Ectodermal cell (in vitro differentiated cells): ENCODE measurements around the gene PSMD9.
"Not testable (repeated sequence)": the region's sequence is repeated elsewhere in the genome, so short reads cannot be mapped to it uniquely, and the experiment has no call there.

Experiments
- H3K27ac ChIP-seq: 2 replicates; pipeline ENCODE4 v1.7.0; 2013; ENCODE audit warnings: mild to moderate bottlenecking, low read depth, low read length; ENCODE audit not compliant: insufficient read depth, poor library complexity, severe bottlenecking
- H3K27me3 ChIP-seq: 2 replicates; pipeline ENCODE4 v1.7.0; 2013; ENCODE audit warnings: mild to moderate bottlenecking, low read length; ENCODE audit not compliant: insufficient read depth, control insufficient read depth, poor library complexity, severe bottlenecking
- H3K36me3 ChIP-seq: one replicate; pipeline ENCODE4 v1.7.0; 2013; ENCODE audit warnings: low read length; ENCODE audit not compliant: control insufficient read depth, insufficient read depth
- H3K4me1 ChIP-seq: one replicate; pipeline ENCODE4 v1.7.0; 2013; ENCODE audit warnings: low read length; ENCODE audit not compliant: control insufficient read depth, insufficient read depth
- H3K4me3 ChIP-seq: 2 replicates; pipeline ENCODE4 v1.7.0; 2013; ENCODE audit warnings: low read depth, low read length, control low read depth; ENCODE audit not compliant: insufficient read depth
- H3K9me3 ChIP-seq: 2 replicates; pipeline ENCODE4 v1.7.0; 2013; ENCODE audit warnings: mild to moderate bottlenecking, low read length, moderate library complexity; ENCODE audit not compliant: control insufficient read depth
- WGBS, 2 experiments: methylation state at CpG; one replicate each; pipeline ENCODE4 v1.1.7; 2013; ENCODE audit warnings: missing lambda C conversion rate in 2 of 2; 5-methylcytosine and 5-hydroxymethylcytosine counted together

Gene PSMD9

GRCh38 chr12:121916719-121917118 lies 28.1 kb downstream of the PSMD9 start:
- Histone ChIP-seq H3K9me3 (no peaks in the 10 kb centered on the region), H3K36me3 (no peaks in the 10 kb centered on the region), H3K27me3 (no peaks in the 10 kb centered on the region), H3K27ac (no peak overlapping the region), H3K4me3 (no peak overlapping the region), H3K4me1 (peaks cover 11% of the 10 kb centered on the region)
- 80 to 83% methylated on average over 7 of the region's 7 CpGs for WGBS, 2 experiments

GRCh38 chr12:121917950-121918678 lies 29.5 kb downstream of the PSMD9 start, which contains the start of gene CFAP251:
Gene CFAP251 (plus strand): TSS chr12:121918592. CDS start chr12:121921306, 2,714 bp downstream.
- H3K36me3 ChIP-seq, result no peaks in the 10 kb centered on the region
- no peaks in the 10 kb centered on the region for H3K27me3 ChIP-seq
- peak within 1 kb of the TSS; percentile 57 for H3K4me3 ChIP-seq
- no peaks in the 10 kb centered on the region for H3K9me3 ChIP-seq
- no peak within 1 kb of the TSS for H3K27ac ChIP-seq
- 28 to 30% methylated on average over 41 of the region's 41 CpGs for WGBS, 2 experiments
- H3K4me1 ChIP-seq, result peaks cover 11% of the 10 kb centered on the region

GRCh38 chr12:121918679-121919038 lies 30.1 kb downstream of the PSMD9 start:
- no peak overlapping the region for H3K27ac ChIP-seq
- H3K4me1 ChIP-seq, result peaks cover 11% of the 10 kb centered on the region
- H3K4me3 ChIP-seq, result peak overlapping the region; percentile 57
- H3K9me3 ChIP-seq, result no peaks in the 10 kb centered on the region
- no peaks in the 10 kb centered on the region for H3K27me3 ChIP-seq
- no peaks in the 10 kb centered on the region for H3K36me3 ChIP-seq
- WGBS, 2 experiments, result 21 to 25% methylated on average over 22 of the region's 22 CpGs

GRCh38 chr12:121921066-121921465 lies 32.5 kb downstream of the PSMD9 start:
- Histone ChIP-seq H3K27ac (no peak overlapping the region), H3K4me1 (peaks cover 11% of the 10 kb centered on the region), H3K36me3 (no peaks in the 10 kb centered on the region), H3K27me3 (no peaks in the 10 kb centered on the region), H3K9me3 (no peaks in the 10 kb centered on the region), H3K4me3 (no peak overlapping the region)
- WGBS, 2 experiments, result 87 to 91% methylated on average over 2 of the region's 2 CpGs

GRCh38 chr12:121925358-121925695 lies 36.7 kb downstream of the PSMD9 start:
- WGBS, 2 experiments, result 72 to 73% methylated on average over 7 of the region's 7 CpGs
- H3K36me3 ChIP-seq, result no peaks in the 10 kb centered on the region

GRCh38 chr12:121926874-121927706 lies 38.5 kb downstream of the PSMD9 start:
- peaks cover 7% of the 10 kb centered on the region for H3K4me1 ChIP-seq
- WGBS, 2 experiments, result 77 to 78% methylated on average over 6 of the region's 7 CpGs
- H3K36me3 ChIP-seq, result no peaks in the 10 kb centered on the region
- no peak overlapping the region for H3K4me3 ChIP-seq
- no peaks in the 10 kb centered on the region for H3K27me3 ChIP-seq
- H3K27ac ChIP-seq, result no peak overlapping the region
- H3K9me3 ChIP-seq, result no peaks in the 10 kb centered on the region

More at GRCh38 chr12:121925358-121925695, 36.7 kb downstream of the PSMD9 start:
- Histone ChIP-seq H3K4me3 (no peak overlapping the region), H3K4me1 (peaks cover 7% of the 10 kb centered on the region), H3K9me3 (no peaks in the 10 kb centered on the region), H3K27me3 (no peaks in the 10 kb centered on the region), H3K27ac (no peak overlapping the region)

- H3K4me1 ChIP-seq, result peaks cover 7% of the 10 kb centered on the region
- no peaks in the 10 kb centered on the region for H3K9me3 ChIP-seq
- WGBS, 2 experiments, result 86 to 92% methylated on average over 5 of the region's 5 CpGs
- no peak overlapping the region for H3K4me3 ChIP-seq
- no peaks in the 10 kb centered on the region for H3K27me3 ChIP-seq
- no peaks in the 10 kb centered on the region for H3K36me3 ChIP-seq
- no peak overlapping the region for H3K27ac ChIP-seq
Observed at GRCh38 chr12:121927813-121928212, 39.2 kb downstream of the PSMD9 start.

GRCh38 chr12:121929545-121929944 lies 41.0 kb downstream of the PSMD9 start:
- H3K27ac ChIP-seq, H3K27me3 ChIP-seq, H3K9me3 ChIP-seq, H3K36me3 ChIP-seq, H3K4me3 ChIP-seq, H3K4me1 ChIP-seq: not testable (repeated sequence)
- WGBS, 2 experiments, result 90 to 93% methylated on average over 7 of the region's 7 CpGs

GRCh38 chr12:121930862-121931261 lies 42.3 kb downstream of the PSMD9 start:
- H3K9me3 ChIP-seq, result no peaks in the 10 kb centered on the region
- H3K4me3 ChIP-seq, result no peak overlapping the region
- 88 to 91% methylated on average over 4 of the region's 4 CpGs for WGBS, 2 experiments
- no peaks in the 10 kb centered on the region for H3K4me1 ChIP-seq
- H3K27me3 ChIP-seq, result no peaks in the 10 kb centered on the region
- no peak overlapping the region for H3K27ac ChIP-seq
- H3K36me3 ChIP-seq, result no peaks in the 10 kb centered on the region

- Histone ChIP-seq H3K27me3 (no peaks in the 10 kb centered on the region), H3K36me3 (no peaks in the 10 kb centered on the region), H3K4me1 (no peaks in the 10 kb centered on the region), H3K4me3 (no peak overlapping the region), H3K9me3 (no peaks in the 10 kb centered on the region), H3K27ac (no peak overlapping the region)
- 95 to 98% methylated on average over 3 of the region's 3 CpGs for WGBS, 2 experiments
Observed at GRCh38 chr12:121932176-121932536, 43.6 kb downstream of the PSMD9 start.
